HG03565 (cell line): ENCODE measurements around the gene WFDC12.
"Not testable (repeated sequence)": the region's sequence is repeated elsewhere in the genome, so short reads cannot be mapped to it uniquely, and the experiment has no call there.

Experiments
- ATAC-seq: cut with Tn5 transposase; IDR thresholded peaks from one replicate; pipeline ENCODE4 v1.9.1; 2021; ENCODE audit warnings: mild to moderate bottlenecking, moderate library complexity; ENCODE audit not compliant: unreplicated experiment

The WFDC12 gene, protein sequence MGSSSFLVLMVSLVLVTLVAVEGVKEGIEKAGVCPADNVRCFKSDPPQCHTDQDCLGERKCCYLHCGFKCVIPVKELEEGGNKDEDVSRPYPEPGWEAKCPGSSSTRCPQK

DNA sequence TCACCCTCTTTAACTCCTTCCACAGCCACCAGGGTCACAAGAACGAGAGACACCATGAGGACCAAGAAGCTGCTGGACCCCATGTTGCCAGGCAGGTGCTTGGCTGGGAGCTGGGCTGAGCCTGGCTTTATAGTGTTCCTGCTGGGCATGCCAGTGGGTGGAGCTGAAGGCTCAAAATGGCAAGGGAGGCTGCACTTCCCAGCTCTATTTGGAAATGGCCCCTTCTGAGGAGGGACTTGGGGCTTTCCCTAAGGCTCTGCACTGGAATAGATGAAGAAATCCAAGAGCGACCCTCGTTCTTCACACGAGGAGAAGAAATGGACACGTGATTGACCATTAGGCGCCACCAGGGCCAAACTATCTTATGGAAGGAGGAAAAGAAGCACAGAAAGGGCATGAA, at the start of gene WFDC12:
Gene WFDC12 (minus strand): TSS at position 101 of the 400 bp plus-strand sequence. CDS start 18 bp downstream, at position 83.
- ATAC-seq, result no peak

DNA sequence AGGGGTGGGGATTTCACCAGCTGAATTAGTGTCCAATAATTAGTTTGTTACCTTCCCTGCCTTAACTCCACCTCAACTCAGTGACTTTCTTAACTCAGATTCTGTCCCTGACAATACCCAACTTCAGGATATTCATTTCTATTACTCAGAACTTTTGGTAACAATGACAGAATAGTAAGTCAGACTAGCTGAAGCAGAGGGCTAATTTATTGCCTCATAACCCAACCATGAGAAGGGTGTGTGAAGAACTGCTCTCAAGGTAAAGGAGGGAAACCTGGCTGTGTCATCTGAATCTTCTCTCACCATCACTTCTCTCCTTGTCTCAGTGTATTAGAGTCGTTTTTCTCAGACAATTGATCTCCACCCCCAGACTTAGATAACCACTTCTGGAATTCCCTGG, 49.3 kb upstream of the WFDC12 start:
- ATAC-seq, result no peak

DNA sequence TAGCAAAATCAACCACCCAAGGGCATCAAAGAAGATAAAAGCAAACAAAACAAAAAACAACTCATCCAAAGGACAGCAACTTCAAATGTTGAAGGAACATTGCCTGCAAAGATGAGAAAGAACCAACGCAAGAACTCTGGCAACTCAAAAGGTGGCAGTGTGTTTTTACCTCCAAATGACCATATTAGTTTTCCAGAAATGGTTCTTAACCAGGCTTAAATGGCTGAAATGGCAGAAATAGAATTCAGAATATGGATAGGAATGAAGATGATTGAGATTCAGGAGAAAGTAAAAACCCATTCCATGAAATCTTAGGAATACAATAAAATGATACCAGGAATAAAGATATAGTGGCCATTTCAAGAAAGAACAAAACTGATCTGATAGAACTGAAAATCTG, 40.6 kb upstream of the WFDC12 start:
- ATAC-seq, result no peak

DNA sequence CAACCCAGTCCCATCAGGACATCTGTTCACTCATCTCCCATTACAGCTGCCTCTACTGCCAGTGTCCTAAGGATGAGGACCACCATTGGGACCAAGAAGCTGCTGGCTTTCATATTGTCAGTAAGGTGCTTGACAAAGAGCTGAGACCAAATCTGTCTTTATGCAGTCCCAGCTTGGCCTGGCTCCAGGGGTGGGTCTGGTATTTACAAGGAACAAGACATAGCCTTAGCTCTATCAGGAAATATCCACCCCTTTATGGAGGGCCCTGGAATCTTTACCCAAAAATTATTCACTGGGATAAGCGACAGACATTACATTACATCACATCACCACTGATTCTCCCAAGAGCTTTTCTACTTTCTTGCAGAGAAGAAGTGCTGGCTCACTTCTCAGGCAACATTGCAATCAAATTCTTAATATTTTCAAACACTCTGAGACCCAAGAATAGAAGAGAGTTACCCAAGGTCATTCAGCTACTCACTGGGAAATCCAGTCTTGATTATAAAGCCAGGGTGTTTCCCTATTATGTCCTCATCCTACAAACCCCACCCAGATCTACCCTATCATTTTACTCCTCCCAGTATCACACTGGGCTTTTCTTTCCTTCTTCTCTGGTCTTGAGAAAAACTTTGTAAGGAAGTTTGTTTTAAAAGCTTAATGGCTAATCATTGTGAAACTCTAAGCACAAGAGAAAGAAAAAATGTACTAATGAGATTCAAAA, 39.0 kb upstream of the WFDC12 start:
- ATAC-seq, result no peak

DNA sequence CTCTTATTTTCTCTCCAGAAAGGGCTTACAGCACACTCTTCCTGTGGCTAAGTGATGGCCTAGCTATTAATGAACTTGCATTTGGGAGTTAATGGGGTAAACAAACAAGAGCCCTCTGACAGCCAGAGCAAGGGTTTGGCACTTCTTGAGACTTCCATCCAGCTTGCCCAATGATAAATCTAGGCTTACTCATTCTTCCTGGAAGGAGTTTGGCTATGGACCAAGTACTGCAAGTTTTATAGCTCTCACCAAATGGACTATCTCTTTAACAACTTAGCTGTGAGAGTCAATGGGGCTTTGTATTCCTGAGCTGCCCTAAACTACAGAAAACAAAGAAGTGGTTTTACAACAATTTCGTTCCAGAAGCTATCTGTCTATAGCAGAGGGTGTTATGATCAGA, 33.7 kb upstream of the WFDC12 start:
- ATAC-seq, result no peak

DNA sequence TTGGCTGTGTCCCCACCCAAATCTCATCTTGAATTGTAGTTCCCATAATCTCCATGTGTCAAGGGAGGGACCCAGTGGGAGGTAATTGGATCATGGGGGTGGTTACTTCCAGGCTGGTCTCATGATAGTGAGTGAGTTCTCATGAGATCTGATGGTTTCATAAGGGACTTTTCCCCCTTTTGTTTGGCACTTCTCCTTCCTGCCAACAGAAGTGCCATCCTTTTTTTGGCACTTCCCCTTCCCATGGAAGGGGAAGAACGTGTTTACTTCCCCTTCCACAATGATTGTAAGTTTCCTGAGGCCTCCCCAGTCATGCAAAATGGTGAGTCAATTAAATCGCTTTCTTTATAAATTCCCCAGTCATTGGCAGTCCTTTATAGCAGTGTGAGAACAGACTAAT, 32.4 kb upstream of the WFDC12 start:
- ATAC-seq, result no peak

DNA sequence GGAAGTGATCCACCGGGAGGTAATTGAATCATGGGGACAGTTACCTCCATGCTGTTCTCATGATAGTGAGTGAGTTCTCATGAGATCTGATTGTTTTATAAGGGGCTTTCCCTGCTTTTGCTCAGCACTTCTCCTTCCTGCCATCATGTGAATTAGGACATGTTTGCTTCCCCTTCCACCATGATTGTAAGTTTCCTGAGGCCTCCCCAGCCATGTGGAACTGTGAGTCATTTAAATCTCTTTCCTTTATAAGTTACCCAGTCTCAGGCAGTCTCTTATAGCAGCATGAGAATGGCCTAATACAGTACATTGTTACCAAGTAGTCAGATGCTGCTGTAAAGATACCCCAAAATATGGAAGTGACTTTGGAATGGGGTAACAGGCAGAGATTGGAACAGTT, 30.5 kb upstream of the WFDC12 start:
- ATAC-seq, result not testable (repeated sequence)

DNA sequence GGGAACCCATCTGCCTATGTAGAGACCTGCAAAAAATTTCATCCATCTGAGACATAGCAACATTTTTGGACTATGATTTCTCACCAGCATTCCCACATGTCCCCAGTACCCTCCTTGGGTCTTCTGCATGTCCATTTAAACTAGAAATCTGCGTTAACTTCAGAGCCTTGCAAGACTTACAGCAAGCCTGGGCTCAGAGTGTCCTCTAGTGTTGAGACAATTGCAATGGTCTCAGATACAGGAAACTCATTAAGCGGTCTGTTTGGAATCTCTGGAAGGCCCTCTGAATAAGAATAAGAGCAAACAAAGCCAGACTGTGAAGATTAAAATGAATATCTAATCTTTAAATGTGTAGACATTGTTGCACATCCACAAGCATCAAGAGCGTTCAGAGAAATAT, 29.9 kb upstream of the WFDC12 start:
- no peak for ATAC-seq

DNA sequence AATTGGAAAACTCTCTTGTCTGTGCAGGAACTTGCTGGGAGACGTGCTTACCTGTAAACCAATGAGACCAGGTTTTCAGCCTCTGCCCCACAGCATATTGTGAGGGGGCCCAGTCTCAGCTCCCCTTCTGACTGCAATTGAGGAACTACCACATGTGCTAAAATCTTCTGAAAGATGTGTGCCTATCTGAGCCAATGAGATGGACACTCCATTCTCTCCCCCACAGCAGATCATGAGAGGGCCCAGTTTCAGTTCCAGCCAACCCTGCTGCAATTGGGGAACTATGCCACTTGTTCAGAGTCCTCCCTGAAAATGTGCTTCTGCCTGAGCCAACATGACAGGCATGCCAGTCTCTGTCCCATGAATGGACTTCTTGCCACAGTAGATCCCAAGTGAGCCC, 29.5 kb upstream of the WFDC12 start:
- ATAC-seq, result no peak

DNA sequence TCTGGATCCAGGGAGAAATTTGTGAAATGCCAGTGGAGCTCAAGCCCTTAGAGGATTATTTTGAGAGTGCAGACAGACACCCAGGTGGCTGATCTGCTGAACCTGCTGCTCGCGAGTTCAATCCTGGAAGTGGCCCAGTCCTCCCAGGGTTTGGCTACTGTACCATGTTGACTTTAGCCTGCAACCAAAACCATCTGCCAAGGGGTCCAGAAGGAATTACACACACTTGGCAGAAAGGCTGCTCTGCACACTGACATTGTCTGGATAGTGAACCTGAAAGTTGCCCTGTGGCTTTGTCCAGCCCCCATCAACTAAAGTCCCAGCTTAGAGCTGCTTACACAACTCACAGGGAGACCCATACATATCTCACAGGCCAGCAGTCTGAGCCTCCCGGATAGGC, 28.9 kb upstream of the WFDC12 start:
- no peak for ATAC-seq

DNA sequence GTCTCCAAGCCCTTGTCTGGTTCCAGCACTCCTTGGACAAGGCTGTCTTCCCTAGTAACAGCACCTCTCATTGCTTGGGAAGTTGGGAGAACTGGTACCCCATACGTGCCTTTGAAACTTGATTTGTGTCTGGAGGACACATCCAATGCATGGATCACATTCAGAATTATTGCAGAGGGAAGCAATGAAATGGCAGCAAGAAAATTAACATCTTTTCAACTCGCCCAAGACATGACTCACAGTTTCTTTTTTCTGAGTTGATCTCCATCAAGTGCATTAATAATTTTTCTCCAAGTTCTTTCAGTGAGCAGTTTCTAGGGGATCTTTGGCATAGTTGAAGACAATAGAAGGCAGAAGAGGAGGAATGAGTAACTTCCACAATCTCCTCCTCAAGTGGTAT, 28.1 kb upstream of the WFDC12 start:
- no peak for ATAC-seq

DNA sequence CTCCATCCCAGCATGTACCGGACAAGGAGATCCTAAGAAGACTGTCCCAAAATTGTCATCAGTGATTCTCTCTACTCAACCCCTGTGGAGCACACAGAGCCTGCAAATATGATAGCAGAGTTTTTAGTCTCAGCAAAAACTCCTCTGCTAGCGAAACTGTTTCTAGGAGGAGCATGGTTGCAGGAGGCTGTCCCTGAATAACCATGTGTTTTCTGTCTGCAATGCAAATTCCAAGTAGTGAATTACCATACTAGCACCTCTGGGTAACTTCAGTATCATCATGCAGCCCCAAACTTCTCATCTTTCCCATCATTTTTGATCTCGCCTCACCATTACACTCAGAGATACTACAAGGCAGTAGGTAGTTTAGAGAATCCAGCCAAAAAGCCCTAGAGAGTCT, 24.8 kb upstream of the WFDC12 start:
- ATAC-seq, result no peak

DNA sequence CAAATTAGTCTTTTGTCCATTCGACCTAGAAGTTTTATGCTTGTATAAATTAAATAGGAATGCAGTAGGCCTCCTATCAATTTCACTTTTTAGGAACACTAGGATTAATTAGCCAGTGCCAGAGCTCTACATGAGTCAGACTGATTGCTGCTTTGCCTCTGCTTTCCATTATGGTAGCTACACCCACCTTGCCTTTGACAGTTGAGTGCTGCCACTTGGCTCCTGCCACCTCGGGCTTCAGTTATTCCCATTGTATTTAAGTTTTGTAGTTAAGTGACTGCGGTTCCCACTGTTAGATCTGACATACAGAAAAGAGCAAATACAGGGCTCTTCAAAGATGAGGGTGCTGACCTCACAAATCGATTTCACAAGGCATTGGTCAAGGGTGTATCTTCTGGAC, 16.6 kb upstream of the WFDC12 start:
- ATAC-seq, result no peak

DNA sequence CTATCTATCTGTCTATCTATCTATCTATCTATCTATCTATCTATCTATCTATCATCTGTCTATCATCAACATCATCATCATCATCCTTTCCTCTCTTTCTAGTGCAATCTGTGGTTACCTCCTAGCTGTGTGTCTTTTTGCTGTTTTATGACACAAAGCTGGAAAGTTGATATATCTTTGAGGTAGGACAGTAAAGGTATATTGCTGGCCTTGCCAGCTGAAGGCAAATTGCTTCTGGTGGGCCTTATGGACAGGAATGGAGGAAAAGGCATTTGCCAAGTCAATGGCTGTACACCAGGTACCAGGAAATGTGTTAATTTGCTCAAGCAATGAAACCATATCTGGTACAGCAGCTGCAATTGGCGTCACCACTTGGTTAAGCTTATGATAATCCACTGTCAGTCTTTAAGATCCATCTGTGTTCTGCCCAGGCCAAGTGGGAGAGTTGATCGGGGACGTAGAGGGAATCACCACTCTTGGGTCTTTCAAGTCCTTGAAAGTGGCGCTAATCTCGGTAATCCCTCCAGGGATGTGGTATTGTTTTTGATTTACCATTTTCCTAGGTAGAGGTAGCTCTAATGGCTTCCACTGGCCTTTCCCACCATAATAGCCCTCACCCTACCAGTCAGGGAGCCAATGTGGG, 15.6 kb upstream of the WFDC12 start:
- not testable (repeated sequence) for ATAC-seq

DNA sequence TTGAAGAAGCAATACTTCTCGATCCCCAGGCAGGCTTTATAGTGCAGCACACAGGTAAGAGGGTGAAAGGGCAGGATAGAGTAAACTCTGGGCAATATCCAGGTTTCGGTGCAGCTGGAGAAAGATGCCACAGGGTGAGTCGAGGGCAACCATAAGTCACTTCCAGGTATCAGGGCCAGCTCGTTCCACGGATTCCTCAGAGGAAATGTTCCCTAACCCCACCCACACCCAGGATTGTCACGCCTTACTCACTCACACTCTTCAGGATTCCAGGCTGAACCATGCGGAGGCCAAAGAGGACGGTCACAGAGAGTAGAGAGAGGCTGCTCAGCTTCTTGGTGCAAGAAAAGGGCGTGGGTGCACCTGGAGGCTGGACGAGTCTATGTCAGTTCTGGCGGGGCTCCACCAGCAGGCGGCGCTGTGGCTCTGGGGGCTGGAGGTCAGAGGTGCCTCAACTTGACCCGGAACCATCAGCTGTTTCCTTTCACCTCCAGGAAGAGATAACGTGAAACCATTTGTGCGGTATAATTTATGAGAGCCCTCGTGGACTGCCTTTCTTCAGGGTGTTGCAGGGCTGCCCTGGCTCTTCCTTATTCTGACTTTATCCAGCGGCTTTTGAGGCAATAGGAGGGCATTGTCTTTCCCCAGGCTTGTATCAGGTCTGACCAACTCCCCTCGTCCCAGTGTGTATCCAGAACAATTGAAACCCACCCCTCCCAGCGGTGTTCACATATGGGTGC, 14.5 kb upstream of the WFDC12 start:
- ATAC-seq, result no peak

DNA sequence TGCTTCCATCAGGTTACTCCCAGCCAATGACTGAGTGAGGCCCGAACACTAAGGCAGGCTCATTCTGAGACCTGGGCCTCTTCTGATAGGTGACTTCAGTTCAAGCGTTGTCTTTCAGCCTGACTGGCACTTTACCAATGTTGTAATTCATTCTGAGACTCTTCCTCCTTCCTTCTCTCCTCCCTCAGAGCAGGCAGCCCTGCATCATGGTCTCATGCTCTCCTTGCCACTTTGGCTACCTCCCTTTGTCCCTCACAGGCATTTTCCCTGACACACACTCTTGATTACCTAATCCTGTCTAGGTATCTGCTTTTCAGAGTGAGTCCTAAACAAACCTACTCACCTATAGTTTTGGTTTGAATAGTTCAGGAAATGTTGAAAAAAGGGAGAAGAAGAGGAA, 12.6 kb upstream of the WFDC12 start:
- no peak for ATAC-seq

DNA sequence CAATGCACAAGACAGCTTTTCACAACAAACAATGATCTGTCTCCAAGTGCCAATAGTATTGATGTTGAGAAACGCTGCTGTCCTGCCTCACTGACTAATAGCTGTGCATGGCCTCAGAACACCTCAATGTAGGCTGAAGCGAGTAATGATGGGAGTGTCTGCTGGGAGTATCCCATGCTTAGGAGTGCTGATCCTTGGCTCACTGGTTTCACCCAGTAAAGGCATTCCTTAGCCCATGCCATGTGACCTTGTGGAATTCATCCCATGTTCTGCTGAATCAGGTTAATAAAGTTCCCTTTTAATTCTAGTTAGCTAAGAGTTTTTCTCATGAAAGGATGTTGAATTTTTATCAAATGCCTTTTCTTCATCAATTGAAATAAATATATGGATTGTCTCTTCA, 3.8 kb upstream of the WFDC12 start:
- ATAC-seq, result no peak

DNA sequence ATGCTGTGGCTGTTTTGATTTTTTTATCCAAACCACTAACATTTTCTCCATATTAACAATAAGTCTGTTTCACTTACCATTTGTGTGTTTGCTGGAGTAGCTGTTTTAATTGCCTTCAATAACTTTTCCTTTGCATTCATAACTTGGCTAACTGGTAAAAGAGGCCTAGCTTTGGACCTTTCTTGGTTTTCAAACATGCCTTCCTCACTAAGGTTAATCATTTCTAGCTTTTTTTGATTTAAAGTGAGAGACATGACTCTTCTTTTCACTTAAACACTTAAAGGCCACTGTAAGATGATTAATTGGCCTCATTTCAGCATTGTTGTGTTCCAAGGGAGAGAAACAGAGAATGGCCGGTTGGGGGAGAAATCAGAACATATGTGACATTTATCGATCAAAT, 2.9 kb downstream of the WFDC12 start:
- ATAC-seq, result no peak

DNA sequence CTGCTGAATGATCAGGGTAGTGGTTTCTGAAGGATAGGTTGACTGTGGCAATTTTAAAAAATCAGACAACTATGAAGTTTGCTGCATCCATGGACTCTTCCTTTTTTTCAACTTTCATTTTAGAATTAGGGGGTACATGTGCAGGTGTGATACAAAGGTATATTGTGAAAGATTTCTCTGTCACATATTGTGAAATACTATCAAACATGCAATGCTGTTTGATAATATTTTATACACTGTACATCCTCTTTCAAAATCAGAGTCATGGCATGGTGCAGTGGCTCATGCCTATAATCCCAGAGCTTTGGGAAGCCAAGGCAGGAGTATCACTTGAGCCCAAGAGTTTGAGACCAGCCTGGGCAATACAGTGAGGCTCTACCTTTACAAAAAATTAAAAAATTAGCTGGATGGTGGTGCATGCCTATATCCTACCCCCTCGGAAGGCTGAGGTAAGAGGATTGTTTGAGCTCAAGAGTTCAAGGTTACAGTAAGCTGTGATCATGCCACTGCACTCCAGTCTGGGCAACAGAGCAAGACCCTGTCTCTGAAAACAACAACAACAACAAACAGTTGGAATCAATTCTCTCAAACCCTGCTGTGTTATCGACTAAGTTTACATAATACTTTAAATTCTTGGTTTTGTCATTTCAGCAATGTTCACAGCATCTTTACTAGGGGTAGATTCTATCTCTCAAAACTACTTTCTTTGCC, 4.6 kb downstream of the WFDC12 start:
- no peak for ATAC-seq

DNA sequence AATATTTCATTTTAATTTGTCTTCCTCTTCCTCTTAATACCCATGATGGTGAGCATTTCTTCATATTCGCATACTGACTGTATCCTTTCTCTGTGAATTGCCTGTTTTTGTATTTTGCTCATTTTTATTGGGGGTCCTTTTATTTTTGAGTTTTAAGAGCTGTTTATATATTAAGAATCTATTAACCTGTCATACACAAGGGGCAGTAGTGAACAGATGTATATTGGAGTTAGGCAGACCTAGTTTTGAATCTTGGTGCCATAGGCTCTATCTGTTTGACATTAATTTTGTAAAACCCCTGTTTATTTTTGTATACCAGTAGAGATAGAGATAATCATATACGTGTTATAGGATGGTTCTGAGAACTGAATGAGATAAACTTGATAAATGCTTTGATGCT, 6.2 kb downstream of the WFDC12 start:
- ATAC-seq, result no peak

DNA sequence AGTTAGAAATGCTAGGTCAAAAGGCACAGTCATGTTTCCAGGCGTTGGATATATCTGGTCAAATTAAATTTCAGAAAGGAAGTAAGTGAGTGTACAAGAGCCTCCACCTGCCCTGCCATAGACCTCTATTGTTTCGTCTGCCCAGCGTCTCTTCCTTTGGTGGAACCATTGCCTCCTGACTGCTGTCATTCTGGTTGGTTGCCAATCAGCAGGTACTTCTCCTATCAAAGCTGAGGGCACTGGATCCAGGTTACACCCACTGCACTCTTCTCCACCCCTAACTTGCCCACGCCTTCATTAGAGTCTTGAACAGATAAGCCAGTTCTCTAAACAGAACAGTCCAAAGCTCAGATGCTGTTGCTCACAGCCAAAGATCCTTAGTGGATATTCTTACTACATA, 6.7 kb downstream of the WFDC12 start:
- no peak for ATAC-seq
